GM18499 (cell line): Measurements from ENCODE around the gene KHK.
"Not testable (repeated sequence)": the region's sequence is repeated elsewhere in the genome, so short reads cannot be mapped to it uniquely, and the experiment has no call there.

ENCODE experiments used
- ATAC-seq: cut with Tn5 transposase; IDR thresholded peaks from one replicate; pipeline ENCODE4 v1.9.1; 2021; ENCODE audit warnings: moderate number of reproducible peaks; ENCODE audit not compliant: insufficient read depth, unreplicated experiment

KHK gene

GRCh38 chr2:27094353-27094984, 7.9 kb downstream of the KHK start:
- no peak for ATAC-seq

- ATAC-seq = no peak
These were observed 8.8 kb downstream of the KHK start for GRCh38 chr2:27095427-27095744.

GRCh38 chr2:27095745-27096651, 9.4 kb downstream of the KHK start:
- ATAC-seq = no peak

GRCh38 chr2:27096748-27097297, 10.3 kb downstream of the KHK start:
- no peak for ATAC-seq

GRCh38 chr2:27097341-27097740, 10.8 kb downstream of the KHK start:
- no peak for ATAC-seq

GRCh38 chr2:27099334-27099955, 12.9 kb downstream of the KHK start:
- no peak for ATAC-seq

GRCh38 chr2:27100036-27100435, 13.5 kb downstream of the KHK start:
- ATAC-seq = no peak

GRCh38 chr2:27102329-27102728, 15.8 kb downstream of the KHK start:
- ATAC-seq = no peak

GRCh38 chr2:27105981-27106380, 19.4 kb downstream of the KHK start:
- ATAC-seq = no peak

GRCh38 chr2:27108221-27108620, 21.6 kb downstream of the KHK start:
- ATAC-seq = no peak

- no peak for ATAC-seq
These were observed 22.5 kb downstream of the KHK start for GRCh38 chr2:27109083-27109482.

- not testable (repeated sequence) for ATAC-seq
These were observed 24.2 kb downstream of the KHK start for GRCh38 chr2:27110603-27111352.

GRCh38 chr2:27111392-27112078, 25.0 kb downstream of the KHK start:
- ATAC-seq = not testable (repeated sequence)

- no peak for ATAC-seq
These were observed 28.9 kb downstream of the KHK start for GRCh38 chr2:27115519-27115918.

GRCh38 chr2:27117995-27118524, 31.5 kb downstream of the KHK start:
- no peak for ATAC-seq

GRCh38 chr2:27118525-27119329, 32.2 kb downstream of the KHK start, which contains the start of gene CGREF1:
Gene CGREF1, minus strand, starts transcription at chr2:27119128. Its CDS starts 14,762 bp downstream, at chr2:27104366.
- no peak for ATAC-seq

GRCh38 chr2:27119330-27119670, 32.7 kb downstream of the KHK start:
- ATAC-seq = not testable (repeated sequence)

- ATAC-seq = no peak
These were observed 35.3 kb downstream of the KHK start for GRCh38 chr2:27121906-27122305.

GRCh38 chr2:27122791-27123190, 36.2 kb downstream of the KHK start:
- ATAC-seq = no peak
